Right lobe of liver (tissue), 6 donors: Measurements from ENCODE around the gene FYTTD1. TPM values are rescaled to one million over a fixed set of nuclear protein-coding genes. Genes with fewer than 3 reads are reported as not detected.

ENCODE experiments used
- ATAC-seq, 4 donors: fragments of 200-7000 bp; cut with Tn5 transposase; one replicate each; pipeline ENCODE4 v1.9.1; 2020; ENCODE audit warnings: mild to moderate bottlenecking in 4 of 4, moderate library complexity in 4 of 4
- DNase-seq, 3 donors: peaks; one replicate each; pipeline ENCODE4 v3.0.0-alpha.2; 2020
- H3K27ac ChIP-seq, 3 donors: fragments of 200-600 bp; one replicate each; pipeline ENCODE4 v1.8.0; 2022
- H3K27me3 ChIP-seq, 2 donors: fragments of 200-600 bp; one replicate each; pipeline ENCODE4 v1.8.0; 2022
- H3K36me3 ChIP-seq, 4 donors: fragments of 200-600 bp; sonication (generic) in 1 of 4; one replicate each; pipeline versions ENCODE4 v1.5.1 to v1.8.0; 2017 to 2022; ENCODE audit warnings: control low read depth in 1 of 4
- H3K4me1 ChIP-seq, 4 donors: fragments of 200-600 bp; sonication (generic) in 1 of 4; one replicate each; pipeline versions ENCODE4 v1.5.1 to v1.8.0; 2017 to 2022; ENCODE audit warnings: control low read depth in 1 of 4
- H3K4me3 ChIP-seq, 3 donors: fragments of 200-600 bp; one replicate each; pipeline ENCODE4 v1.8.0; 2022
- H3K9me3 ChIP-seq, 4 donors: fragments of 200-600 bp; sonication (generic) in 1 of 4; one replicate each; pipeline versions ENCODE4 v1.5.1 to v1.8.0; 2017 to 2022; ENCODE audit warnings: control low read depth in 1 of 4
- CTCF ChIP-seq, 4 donors: fragments of 200-600 bp in 3 of 4; fragments of 450-650 bp in 1 of 4; IDR thresholded peaks; one replicate each; pipeline versions ENCODE4 v1.5.1 to v1.8.0; 2016 to 2022; ENCODE audit warnings: antibody characterized with exemption in 4 of 4, mild to moderate bottlenecking in 2 of 4
- POLR2A ChIP-seq: fragments of 450-650 bp; IDR thresholded peaks from one replicate; pipeline ENCODE4 v1.6.1; 2017; ENCODE audit warnings: antibody characterized with exemption, mild to moderate bottlenecking
- WGBS: methylation state at CpG from one replicate; pipeline ENCODE4 v1.1.6; 2018; ENCODE audit warnings: low coverage, low lambda C conversion rate; ENCODE audit not compliant: insufficient coverage; ENCODE audit errors: missing lambda C conversion rate; 5-methylcytosine and 5-hydroxymethylcytosine counted together
- intact Hi-C, 2 donors: fragments of 100-400 bp; cut with DNase I; formaldehyde crosslinking; loops; one replicate each; pipeline versions ENCODE4 v1.11.2 to v1.14.1; 2022
- total RNA-seq, 6 experiments: library from RNA; depleted of rRNA in 2 of 6; stranded (reverse); fragments of >200 nt in 2 of 6; fragmentation: NEBNext Ultra II Directional in 3 of 6; extraction: Animal tissue kit (Norgen Biotek cat#: 25700) in 3 of 6; gene quantifications; one replicate each; pipeline versions ENCODE4 v1.1.0 to v1.2.4, GENCODE V29; 2016 to 2023
- donor health status: DM: no; HTN: yes; CAD: no.
- donor health status: DM: no; HTN: no; CAD: no.
- donor health status: DM: no; HTN: no; CAD: no.
- donor health status: DM: no; HTN: yes; CAD: no.
- donor health status: DM: no; HTN: yes; CAD: no.

FYTTD1 gene
- total RNA-seq, 6 experiments from 2014 or later, result 20.2 to 33.4 (median 23.9) TPM

GRCh38 chr3:197820550-197821335 lies 71.1 kb downstream of the FYTTD1 start:
- TF ChIP-seq POLR2A (no peak), CTCF (IDR thresholded peaks at IDR 0.05) (no peak)
- H3K4me1 ChIP-seq, result peaks cover 0 to 25% (median 12%) of the 10 kb centered on the region in 4 donors
- no peaks in the 10 kb centered on the region for H3K27me3 ChIP-seq
- peak; percentile 84 to 93 (median 90) for ATAC-seq
- no peaks in the 10 kb centered on the region for H3K9me3 ChIP-seq
- H3K36me3 ChIP-seq, result no peaks in the 10 kb centered on the region
- WGBS, result 20% methylated on average over 8 of the region's 8 CpGs
- peak; percentile 40 to 72 (median 70) for DNase-seq
- intact Hi-C loops, result no loop called here
- peak overlapping the region; percentile 56 to 78 (median 57) for H3K27ac ChIP-seq
- H3K4me3 ChIP-seq, result no peak overlapping the region

DNA sequence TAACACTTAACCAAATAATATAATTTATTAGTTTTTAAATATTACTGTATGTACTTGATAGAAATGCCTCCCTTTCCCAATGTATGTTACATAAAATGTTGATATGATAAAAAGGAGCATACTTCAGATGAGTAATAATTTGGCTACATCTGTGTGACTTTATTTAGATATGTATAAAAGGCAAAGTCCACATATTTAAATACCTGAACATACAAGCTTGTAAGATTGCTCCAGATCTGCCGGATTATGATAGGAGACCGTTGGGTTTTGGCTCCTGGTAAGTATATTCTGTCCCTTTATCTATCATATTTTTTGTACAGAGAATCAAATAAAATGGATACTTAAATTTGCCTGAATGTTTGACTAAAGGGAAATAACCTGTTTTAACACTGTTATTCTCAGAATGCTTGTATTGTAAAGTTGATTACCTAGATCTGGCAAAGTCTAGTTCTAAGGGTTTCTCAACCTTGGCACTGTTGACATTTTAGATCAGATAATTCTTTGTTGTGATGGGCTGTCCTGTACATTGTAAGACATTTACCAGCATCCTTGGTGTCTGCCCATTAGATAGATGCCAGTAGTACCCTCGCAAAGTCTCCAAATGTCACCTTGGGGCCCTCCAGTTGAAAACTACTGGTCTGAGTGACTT lies 79.8 kb downstream of the FYTTD1 start:
- H3K4me3 ChIP-seq, result no peak overlapping the region
- no peaks in the 10 kb centered on the region for H3K27me3 ChIP-seq
- intact Hi-C loops, result no loop called here
- no peak for DNase-seq
- TF ChIP-seq POLR2A, result no peak
- no peak for TF ChIP-seq CTCF (IDR thresholded peaks at IDR 0.05)
- H3K4me1 ChIP-seq, result peaks cover 0 to 4% (median 0%) of the 10 kb centered on the region in 4 donors
- no peak for ATAC-seq
- H3K27ac ChIP-seq, result no peak overlapping the region
- WGBS, result 86% methylated on average over 2 of the region's 3 CpGs
- H3K9me3 ChIP-seq, result no peaks in the 10 kb centered on the region
- peaks cover 4 to 54% (median 11%) of the 10 kb centered on the region in 4 donors for H3K36me3 ChIP-seq

GRCh38 chr3:197830308-197830966 lies 80.8 kb downstream of the FYTTD1 start:
- Histone ChIP-seq H3K4me3 (no peak overlapping the region), H3K9me3 (no peaks in the 10 kb centered on the region), H3K36me3 (peaks cover 4 to 54% (median 11%) of the 10 kb centered on the region in 4 donors), H3K27ac (no peak overlapping the region), H3K4me1 (no peaks in the 10 kb centered on the region), H3K27me3 (no peaks in the 10 kb centered on the region)
- TF ChIP-seq POLR2A (no peak), CTCF (IDR thresholded peaks at IDR 0.05) (no peak)
- intact Hi-C loops, result no loop called here
- DNase-seq (no peak), ATAC-seq (no peak)
- 76% methylated on average over 6 of the region's 6 CpGs for WGBS

- H3K27ac ChIP-seq, result no peak overlapping the region
- ATAC-seq, result no peak
- peaks cover 4 to 59% (median 11%) of the 10 kb centered on the region in 4 donors for H3K36me3 ChIP-seq
- no peaks in the 10 kb centered on the region for H3K9me3 ChIP-seq
- H3K4me3 ChIP-seq, result no peak overlapping the region
- WGBS, result 95% methylated on average over 8 of the region's 8 CpGs
- no peaks in the 10 kb centered on the region for H3K27me3 ChIP-seq
- intact Hi-C loops, result no loop called here
- no peak for DNase-seq
- no peaks in the 10 kb centered on the region for H3K4me1 ChIP-seq
- TF ChIP-seq CTCF (IDR thresholded peaks at IDR 0.05) (no peak), POLR2A (no peak)
Observed at GRCh38 chr3:197830967-197831313, 81.3 kb downstream of the FYTTD1 start.
